DOHH2 (cell line): ENCODE measurements around the gene ABTB1.

ENCODE experiments used
- H3F3A ChIP-seq: fragments of 200-600 bp; sonication (generic), shearing (Covaris generic); 2 replicates; pipeline ENCODE4 v1.6.0; 2016; ENCODE audit warnings: antibody characterized with exemption, mild to moderate bottlenecking; ENCODE audit not compliant: control insufficient read depth, insufficient read depth
- H3K27ac ChIP-seq: fragments of 200-600 bp; sonication (generic); 2 replicates; pipeline ENCODE4 v1.5.1; 2014; ENCODE audit warnings: low read depth, mild to moderate bottlenecking, low read length, moderate library complexity
- H3K27me3 ChIP-seq: fragments of 200-600 bp; sonication (generic); 2 replicates; pipeline ENCODE4 v1.6.1; 2014; ENCODE audit warnings: mild to moderate bottlenecking, low read length, mixed read lengths; ENCODE audit not compliant: control insufficient read depth
- H3K36me3 ChIP-seq: fragments of 200-600 bp; sonication (generic); 2 replicates; pipeline ENCODE4 v1.6.1; 2014; ENCODE audit warnings: mild to moderate bottlenecking, low read length, moderate library complexity, mixed read lengths; ENCODE audit not compliant: control insufficient read depth
- H3K4me1 ChIP-seq: fragments of 200-600 bp; sonication (generic); 2 replicates; pipeline ENCODE4 v1.6.1; 2014; ENCODE audit warnings: mild to moderate bottlenecking, low read length, mixed read lengths; ENCODE audit not compliant: control insufficient read depth
- H3K4me2 ChIP-seq: fragments of 200-600 bp; sonication (generic); 2 replicates; pipeline ENCODE4 v1.6.0; 2014; ENCODE audit warnings: mild to moderate bottlenecking, low read length, moderate library complexity
- H3K4me3 ChIP-seq: fragments of 200-600 bp; sonication (generic); 2 replicates; pipeline ENCODE4 v1.5.1; 2014; ENCODE audit warnings: mild to moderate bottlenecking, low read length, mixed read lengths
- H3K79me2 ChIP-seq: fragments of 200-600 bp; sonication (generic); 2 replicates; pipeline ENCODE4 v1.6.1; 2014; ENCODE audit warnings: mild to moderate bottlenecking, low read length, mixed read lengths; ENCODE audit not compliant: control insufficient read depth
- H3K9me2 ChIP-seq: fragments of 200-600 bp; sonication (generic); replicated peaks from 2 replicates; pipeline ENCODE4 v1.6.1; 2014; ENCODE audit warnings: mild to moderate bottlenecking, low read length, mixed read lengths; ENCODE audit not compliant: control insufficient read depth
- H3K9me3 ChIP-seq: fragments of 200-600 bp; sonication (generic); 2 replicates; pipeline ENCODE4 v1.6.1; 2014; ENCODE audit warnings: antibody characterized with exemption, low read length, mixed read lengths; ENCODE audit not compliant: control insufficient read depth, insufficient read depth
- H4K20me1 ChIP-seq: fragments of 200-600 bp; sonication (generic); 2 replicates; pipeline ENCODE4 v1.6.0; 2014; ENCODE audit warnings: low read depth, mild to moderate bottlenecking, antibody characterized with exemption, low read length, moderate library complexity; ENCODE audit not compliant: control insufficient read depth, insufficient read depth
- EZH2phosphoT487 ChIP-seq: fragments of 200-600 bp; sonication (generic); IDR thresholded peaks from 2 replicates; pipeline ENCODE4 v1.6.1; 2017; ENCODE audit warnings: borderline replicate concordance, mild to moderate bottlenecking, antibody characterized with exemption, low read length, moderate library complexity, mixed read lengths
- TF ChIP-seq, protein P1 (sequence below): fragments of 200-600 bp; sonication (generic); IDR thresholded peaks from one replicate; pipeline ENCODE4 v1.5.1; 2014; ENCODE audit warnings: antibody characterized with exemption, mild to moderate bottlenecking, low read depth, low read length; ENCODE audit not compliant: poor library complexity, severe bottlenecking

Gene ABTB1

DNA sequence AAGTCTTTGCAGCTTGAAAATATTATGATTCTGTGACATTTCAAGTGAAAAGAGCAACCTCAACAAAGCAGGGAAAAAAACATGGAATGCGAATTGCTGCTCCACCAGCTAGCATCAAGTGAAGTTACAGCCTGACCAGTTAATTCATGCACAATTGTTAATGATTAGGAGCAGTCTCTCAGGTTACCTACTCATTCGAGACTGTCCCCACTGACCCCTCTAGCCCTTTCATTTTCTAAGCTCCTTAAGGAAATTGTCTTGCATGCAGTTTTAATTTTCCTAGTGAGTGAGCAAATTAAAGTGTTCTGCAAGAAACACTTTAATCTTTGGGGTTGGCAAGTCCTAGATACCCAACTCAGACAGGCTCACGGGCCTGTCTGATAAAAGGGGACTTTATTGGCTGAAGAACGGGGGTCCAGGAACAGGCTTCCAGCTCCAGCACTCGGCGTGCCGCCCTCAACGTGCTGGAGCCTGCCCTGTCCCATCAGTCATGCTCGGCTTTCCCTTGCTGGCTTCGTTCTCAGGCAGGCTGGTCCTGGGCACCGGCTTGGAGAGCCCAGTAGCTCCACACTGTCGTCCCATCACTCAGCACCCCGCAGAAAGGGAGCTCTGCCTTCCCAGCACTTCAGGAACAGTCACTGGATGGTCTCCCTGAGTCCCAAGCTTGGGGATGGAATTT is 25.4 kb upstream of the ABTB1 start:
- Histone ChIP-seq H3F3A (no peaks in the 10 kb centered on the region), H3K9me2 (no peaks in the 10 kb centered on the region), H4K20me1 (no peaks in the 10 kb centered on the region), H3K27ac (no peak overlapping the region), H3K9me3 (no peaks in the 10 kb centered on the region), H3K27me3 (peaks cover 16% of the 10 kb centered on the region), H3K4me3 (no peak overlapping the region), H3K36me3 (no peaks in the 10 kb centered on the region), H3K79me2 (no peaks in the 10 kb centered on the region), H3K4me1 (peaks cover 7% of the 10 kb centered on the region), H3K4me2 (no peak overlapping the region)
- no peak for TF ChIP-seq EZH2phosphoT487
- TF ChIP-seq, protein P1, sequence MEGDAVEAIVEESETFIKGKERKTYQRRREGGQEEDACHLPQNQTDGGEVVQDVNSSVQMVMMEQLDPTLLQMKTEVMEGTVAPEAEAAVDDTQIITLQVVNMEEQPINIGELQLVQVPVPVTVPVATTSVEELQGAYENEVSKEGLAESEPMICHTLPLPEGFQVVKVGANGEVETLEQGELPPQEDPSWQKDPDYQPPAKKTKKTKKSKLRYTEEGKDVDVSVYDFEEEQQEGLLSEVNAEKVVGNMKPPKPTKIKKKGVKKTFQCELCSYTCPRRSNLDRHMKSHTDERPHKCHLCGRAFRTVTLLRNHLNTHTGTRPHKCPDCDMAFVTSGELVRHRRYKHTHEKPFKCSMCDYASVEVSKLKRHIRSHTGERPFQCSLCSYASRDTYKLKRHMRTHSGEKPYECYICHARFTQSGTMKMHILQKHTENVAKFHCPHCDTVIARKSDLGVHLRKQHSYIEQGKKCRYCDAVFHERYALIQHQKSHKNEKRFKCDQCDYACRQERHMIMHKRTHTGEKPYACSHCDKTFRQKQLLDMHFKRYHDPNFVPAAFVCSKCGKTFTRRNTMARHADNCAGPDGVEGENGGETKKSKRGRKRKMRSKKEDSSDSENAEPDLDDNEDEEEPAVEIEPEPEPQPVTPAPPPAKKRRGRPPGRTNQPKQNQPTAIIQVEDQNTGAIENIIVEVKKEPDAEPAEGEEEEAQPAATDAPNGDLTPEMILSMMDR, result no peak

- H3K79me2 ChIP-seq, result no peaks in the 10 kb centered on the region
- no peaks in the 10 kb centered on the region for H3K36me3 ChIP-seq
- no peak overlapping the region for H3K27ac ChIP-seq
- no peaks in the 10 kb centered on the region for H3K9me3 ChIP-seq
- no peak overlapping the region for H3K4me2 ChIP-seq
- no peaks in the 10 kb centered on the region for H3K9me2 ChIP-seq
- H4K20me1 ChIP-seq, result no peaks in the 10 kb centered on the region
- H3K27me3 ChIP-seq, result peaks cover 21% of the 10 kb centered on the region
- H3K4me3 ChIP-seq, result no peak overlapping the region
- TF ChIP-seq, protein P1, result no peak
- TF ChIP-seq EZH2phosphoT487, result no peak
- no peaks in the 10 kb centered on the region for H3F3A ChIP-seq
- H3K4me1 ChIP-seq, result peaks cover 7% of the 10 kb centered on the region
Measured at GRCh38 chr3:127647845-127648204, 24.9 kb upstream of the ABTB1 start.

GRCh38 chr3:127650236-127650635 is 22.5 kb upstream of the ABTB1 start:
- no peak overlapping the region for H3K4me3 ChIP-seq
- H3K27me3 ChIP-seq, result peaks cover 30% of the 10 kb centered on the region
- no peaks in the 10 kb centered on the region for H4K20me1 ChIP-seq
- no peaks in the 10 kb centered on the region for H3K4me1 ChIP-seq
- H3K36me3 ChIP-seq, result no peaks in the 10 kb centered on the region
- H3K9me2 ChIP-seq, result no peaks in the 10 kb centered on the region
- TF ChIP-seq, protein P1, result peak; percentile 14
- no peak for TF ChIP-seq EZH2phosphoT487
- no peaks in the 10 kb centered on the region for H3K9me3 ChIP-seq
- H3K27ac ChIP-seq, result no peak overlapping the region
- H3F3A ChIP-seq, result no peaks in the 10 kb centered on the region
- no peaks in the 10 kb centered on the region for H3K79me2 ChIP-seq
- H3K4me2 ChIP-seq, result no peak overlapping the region
